Measurements from ENCODE around the gene ANKS1B.
"Not testable (repeated sequence)": the region's sequence is repeated elsewhere in the genome, so short reads cannot be mapped to it uniquely, and the experiment has no call there.

Gene ANKS1B

GRCh38 chr12:98788396-98788795 is 1196.3 kb downstream of the ANKS1B start:
- no peak for DNase-seq

GRCh38 chr12:98786653-98787052 is 1198.1 kb downstream of the ANKS1B start:
- DNase-seq, result no peak

GRCh38 chr12:98783420-98783819 is 1201.3 kb downstream of the ANKS1B start:
- no peak for DNase-seq

GRCh38 chr12:98780261-98780660 is 1204.5 kb downstream of the ANKS1B start:
- no peak for DNase-seq

- no peak for DNase-seq
These were observed 1211.9 kb downstream of the ANKS1B start for GRCh38 chr12:98772818-98773217.

- DNase-seq, result no peak
These were observed 1212.7 kb downstream of the ANKS1B start for GRCh38 chr12:98771811-98772752.

GRCh38 chr12:98770230-98770629 is 1214.5 kb downstream of the ANKS1B start:
- no peak for DNase-seq

- no peak for DNase-seq
These were observed 1215.7 kb downstream of the ANKS1B start for GRCh38 chr12:98769068-98769467.

- DNase-seq, result no peak
These were observed 1217.5 kb downstream of the ANKS1B start for GRCh38 chr12:98767248-98767647.

GRCh38 chr12:98763656-98764055 is 1221.1 kb downstream of the ANKS1B start:
- no peak for DNase-seq

- no peak for DNase-seq
These were observed 1226.4 kb downstream of the ANKS1B start for GRCh38 chr12:98758331-98758730.

- DNase-seq, result no peak
These were observed 1227.3 kb downstream of the ANKS1B start for GRCh38 chr12:98757455-98757854.

- DNase-seq, result not testable (repeated sequence)
These were observed 1228.9 kb downstream of the ANKS1B start for GRCh38 chr12:98755855-98756254.

- DNase-seq, result no peak
These were observed 1230.6 kb downstream of the ANKS1B start for GRCh38 chr12:98754095-98754494.

GRCh38 chr12:98752726-98753125 is 1232.0 kb downstream of the ANKS1B start:
- DNase-seq, result no peak

GRCh38 chr12:98751580-98752115 is 1233.1 kb downstream of the ANKS1B start:
- DNase-seq, result no peak

- no peak for DNase-seq
These were observed 1234.2 kb downstream of the ANKS1B start for GRCh38 chr12:98750511-98750910.

- DNase-seq, result no peak
These were observed 1236.3 kb downstream of the ANKS1B start for GRCh38 chr12:98748463-98748862.

GRCh38 chr12:98745578-98746391 is 1239.0 kb downstream of the ANKS1B start:
- DNase-seq, result no peak

GRCh38 chr12:98744680-98745079 is 1240.1 kb downstream of the ANKS1B start:
- DNase-seq, result no peak

- DNase-seq, result no peak
These were observed 1241.3 kb downstream of the ANKS1B start for GRCh38 chr12:98743362-98743953.

- no peak for DNase-seq
These were observed 1243.0 kb downstream of the ANKS1B start for GRCh38 chr12:98741556-98742265.

All from cerebellar nuclear complex (tissue), 1 donor.